Glutamatergic neuron (in vitro differentiated cells): ENCODE measurements around the gene CIITA. TPM values are rescaled to one million over a fixed set of nuclear protein-coding genes. Genes with fewer than 3 reads are reported as not detected.
"Not testable (repeated sequence)": the region's sequence is repeated elsewhere in the genome, so short reads cannot be mapped to it uniquely, and the experiment has no call there.

ENCODE experiments used
- DNase-seq: peaks from one replicate; pipeline ENCODE4 v3.0.0; 2022
- H3K27ac Mint-ChIP-seq: one replicate; pipeline ENCODE4 v1.8.0; 2020; ENCODE audit warnings: mild to moderate bottlenecking, mixed read lengths, inconsistent platforms; ENCODE audit not compliant: unreplicated experiment
- H3K27me3 Mint-ChIP-seq: one replicate; pipeline ENCODE4 v1.8.0; 2020; ENCODE audit warnings: mild to moderate bottlenecking, moderate library complexity, mixed read lengths, inconsistent platforms; ENCODE audit not compliant: unreplicated experiment
- H3K36me3 Mint-ChIP-seq: one replicate; pipeline ENCODE4 v1.8.0; 2020; ENCODE audit warnings: mild to moderate bottlenecking, mixed read lengths, inconsistent platforms; ENCODE audit not compliant: unreplicated experiment
- H3K4me1 Mint-ChIP-seq: one replicate; pipeline ENCODE4 v1.8.0; 2020; ENCODE audit warnings: mild to moderate bottlenecking, low read depth, mixed read lengths, inconsistent platforms; ENCODE audit not compliant: unreplicated experiment
- H3K4me3 Mint-ChIP-seq: one replicate; pipeline ENCODE4 v1.8.0; 2020; ENCODE audit warnings: mild to moderate bottlenecking, mixed read lengths, inconsistent platforms; ENCODE audit not compliant: unreplicated experiment
- H3K9me3 Mint-ChIP-seq: one replicate; pipeline ENCODE4 v1.8.0; 2020; ENCODE audit warnings: mild to moderate bottlenecking, moderate library complexity, mixed read lengths, inconsistent platforms; ENCODE audit not compliant: unreplicated experiment
- CTCF ChIP-seq: fragments of 200-600 bp; sonication (generic); IDR thresholded peaks from one replicate; pipeline ENCODE4 v1.5.0; 2021; ENCODE audit not compliant: partially characterized antibody, unreplicated experiment
- total RNA-seq: library from RNA; stranded (reverse); fragmentation: NEBNext Ultra II Directional; extraction: Animal tissue kit (Norgen Biotek cat#: 25700); gene quantifications from one replicate; pipeline ENCODE4 v1.2.1, GENCODE V29; 2021; ENCODE audit not compliant: unreplicated experiment

The CIITA gene
- total RNA-seq, 1 donor from 2014 or later: 0.69 TPM

DNA sequence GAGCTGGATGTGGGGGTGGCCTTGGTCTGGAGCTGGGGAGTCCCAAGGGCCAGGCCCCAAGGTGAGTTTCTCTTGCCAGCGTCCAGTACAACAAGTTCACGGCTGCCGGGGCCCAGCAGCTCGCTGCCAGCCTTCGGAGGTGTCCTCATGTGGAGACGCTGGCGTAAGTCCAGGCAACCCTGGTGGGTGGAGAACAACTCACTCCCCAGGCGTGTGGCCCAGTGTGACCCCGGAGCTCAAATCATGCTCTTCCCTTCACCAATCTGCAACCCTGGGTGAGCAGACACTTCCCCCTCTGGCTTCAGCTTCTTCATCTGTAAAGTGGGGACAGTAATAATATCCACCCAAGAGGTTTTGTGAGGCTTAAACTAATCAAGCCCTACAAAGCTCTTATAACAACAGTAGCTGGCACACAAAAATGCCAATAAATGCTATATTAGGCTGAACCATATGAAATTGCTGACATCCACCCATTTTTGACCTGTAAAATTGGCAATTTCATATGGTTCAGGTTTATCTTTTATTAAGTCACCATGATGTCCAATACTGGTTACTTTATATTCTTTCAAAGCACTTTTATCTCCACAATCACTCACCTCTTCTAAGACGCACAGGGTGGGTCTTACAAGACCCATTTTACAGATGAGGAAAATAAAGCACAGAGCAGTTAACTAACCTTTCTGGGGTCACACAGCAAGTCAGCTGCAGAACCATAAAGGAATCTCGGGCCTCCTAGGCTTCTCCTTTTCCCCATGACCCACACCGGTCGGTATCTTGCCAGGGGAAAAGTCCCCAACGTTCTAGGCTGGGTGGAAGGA is 45.5 kb downstream of the CIITA start:
- Mint-ChIP-seq H3K4me1 (no peaks in the 10 kb centered on the region), H3K27me3 (peaks cover 2% of the 10 kb centered on the region), H3K9me3 (no peaks in the 10 kb centered on the region), H3K4me3 (no peak overlapping the region), H3K27ac (no peak overlapping the region), H3K36me3 (no peaks in the 10 kb centered on the region)
- TF ChIP-seq CTCF: no peak
- DNase-seq: no peak

DNA sequence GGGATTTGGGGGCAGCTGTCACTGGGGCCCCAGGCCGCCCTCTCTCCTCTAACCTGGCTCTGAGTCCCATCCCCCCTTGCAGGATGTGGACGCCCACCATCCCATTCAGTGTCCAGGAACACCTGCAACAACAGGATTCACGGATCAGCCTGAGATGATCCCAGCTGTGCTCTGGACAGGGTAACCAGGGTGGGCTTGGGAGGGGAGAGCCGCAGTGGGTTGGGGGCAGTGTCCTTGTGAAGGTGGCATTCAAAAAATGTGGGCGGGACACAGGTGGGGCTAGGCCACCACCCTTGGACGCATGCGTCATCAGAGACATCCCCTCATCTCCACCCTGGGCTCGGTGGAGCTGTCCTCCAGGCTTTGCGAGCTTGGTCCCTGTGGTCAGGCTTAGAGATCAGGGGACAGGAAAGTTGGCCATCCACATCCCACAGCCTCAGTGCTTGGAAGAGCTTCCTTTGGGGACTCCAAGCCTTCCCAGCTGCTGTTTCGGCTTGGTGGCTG is 46.2 kb downstream of the CIITA start:
- no peak overlapping the region for H3K27ac Mint-ChIP-seq
- peaks cover 2% of the 10 kb centered on the region for H3K27me3 Mint-ChIP-seq
- TF ChIP-seq CTCF: no peak
- no peak overlapping the region for H3K4me3 Mint-ChIP-seq
- H3K36me3 Mint-ChIP-seq: no peaks in the 10 kb centered on the region
- H3K9me3 Mint-ChIP-seq: no peaks in the 10 kb centered on the region
- H3K4me1 Mint-ChIP-seq: no peaks in the 10 kb centered on the region
- DNase-seq: no peak

- no peaks in the 10 kb centered on the region for H3K36me3 Mint-ChIP-seq
- H3K4me1 Mint-ChIP-seq: no peaks in the 10 kb centered on the region
- no peak overlapping the region for H3K4me3 Mint-ChIP-seq
- H3K27ac Mint-ChIP-seq: no peak overlapping the region
- no peak for TF ChIP-seq CTCF
- no peak for DNase-seq
- H3K9me3 Mint-ChIP-seq: no peaks in the 10 kb centered on the region
- H3K27me3 Mint-ChIP-seq: peaks cover 2% of the 10 kb centered on the region
Observed at GRCh38 chr16:10923650-10924214, 46.7 kb downstream of the CIITA start.

- not testable (repeated sequence) for H3K4me3 Mint-ChIP-seq, DNase-seq, H3K27me3 Mint-ChIP-seq, H3K4me1 Mint-ChIP-seq, H3K9me3 Mint-ChIP-seq, H3K36me3 Mint-ChIP-seq, H3K27ac Mint-ChIP-seq
Observed at GRCh38 chr16:10925285-10925684, 48.3 kb downstream of the CIITA start.

- TF ChIP-seq CTCF: no peak
- H3K4me1 Mint-ChIP-seq: no peaks in the 10 kb centered on the region
- no peaks in the 10 kb centered on the region for H3K9me3 Mint-ChIP-seq
- H3K36me3 Mint-ChIP-seq: no peaks in the 10 kb centered on the region
- H3K27ac Mint-ChIP-seq: no peak overlapping the region
- no peak for DNase-seq
- H3K27me3 Mint-ChIP-seq: peaks cover 7% of the 10 kb centered on the region
- H3K4me3 Mint-ChIP-seq: no peak overlapping the region
Observed at GRCh38 chr16:10926094-10926493, 49.1 kb downstream of the CIITA start.
